ENCODE data around the gene DPYD.

Gene DPYD

GRCh38 chr1:97934491-97934890 is 13.7 kb upstream of the DPYD start:
- no peak for DNase-seq (ENCODE audit: low spot score)
- no peak for TF ChIP-seq CTCF (IDR thresholded peaks at IDR 0.05; ENCODE audit: extremely low read depth, missing control alignments)

GRCh38 chr1:97929874-97930851 is 9.3 kb upstream of the DPYD start:
- no peak for DNase-seq (ENCODE audit: low spot score)
- TF ChIP-seq CTCF (IDR thresholded peaks at IDR 0.05; ENCODE audit: extremely low read depth, missing control alignments) = no peak

- TF ChIP-seq CTCF (IDR thresholded peaks at IDR 0.05; ENCODE audit: extremely low read depth, missing control alignments) = no peak
- DNase-seq (ENCODE audit: low spot score) = no peak
These were observed 5.3 kb upstream of the DPYD start for GRCh38 chr1:97926017-97926708.

- DNase-seq (ENCODE audit: low spot score) = no peak
- TF ChIP-seq CTCF (IDR thresholded peaks at IDR 0.05; ENCODE audit: extremely low read depth, missing control alignments) = no peak
These were observed 4.3 kb upstream of the DPYD start for GRCh38 chr1:97925151-97925550.

- TF ChIP-seq CTCF (IDR thresholded peaks at IDR 0.05; ENCODE audit: extremely low read depth, missing control alignments) = no peak
- no peak for DNase-seq (ENCODE audit: low spot score)
These were observed 3.0 kb upstream of the DPYD start for GRCh38 chr1:97923811-97924210.

- no peak for DNase-seq (ENCODE audit: low spot score)
- no peak for TF ChIP-seq CTCF (IDR thresholded peaks at IDR 0.05; ENCODE audit: extremely low read depth, missing control alignments)
These were observed 480 bp downstream of the DPYD start for GRCh38 chr1:97920276-97920831.

Data from GM20000 (cell line).